Measurements from ENCODE around the gene SCRN1.
A peak's percentile ranks its signal among the peaks of the same experiment; 100 is the strongest.

Gene SCRN1

GRCh38 chr7:29989257-29989995, at the start of gene SCRN1:
Gene SCRN1 (minus strand): TSS chr7:29989801. CDS start chr7:29969067, 20,734 bp downstream.
- DNase-seq, result peak; percentile 51

GRCh38 chr7:30038196-30038980, 48.8 kb upstream of the SCRN1 start:
- no peak for DNase-seq

GRCh38 chr7:30036220-30036619, 46.6 kb upstream of the SCRN1 start:
- no peak for DNase-seq

GRCh38 chr7:30034501-30034900, 44.9 kb upstream of the SCRN1 start:
- DNase-seq, result no peak

GRCh38 chr7:30032310-30033125, 42.9 kb upstream of the SCRN1 start:
- DNase-seq, result peak; percentile 89

- peak; percentile 72 for DNase-seq
Measured at GRCh38 chr7:30029696-30030095, 40.1 kb upstream of the SCRN1 start.

- DNase-seq, result peak; percentile 70
Measured at GRCh38 chr7:30028749-30029635, 39.4 kb upstream of the SCRN1 start.

GRCh38 chr7:30028216-30028748, 38.7 kb upstream of the SCRN1 start, which contains the start of gene PLEKHA8:
Gene PLEKHA8 (plus strand): TSS chr7:30028412. CDS start chr7:30028763, 351 bp downstream.
- peak; percentile 95 for DNase-seq

- DNase-seq, result no peak
Measured at GRCh38 chr7:30027740-30028215, 38.2 kb upstream of the SCRN1 start.

- DNase-seq, result peak; percentile 65
Measured at GRCh38 chr7:30027065-30027456, 37.5 kb upstream of the SCRN1 start.

- DNase-seq, result peak; percentile 99
Measured at GRCh38 chr7:30026229-30027064, 36.8 kb upstream of the SCRN1 start, which contains the start of gene FKBP14. Gene FKBP14 (minus strand): TSS chr7:30026702. CDS start chr7:30026508, 194 bp downstream.

GRCh38 chr7:30023524-30023923, 33.9 kb upstream of the SCRN1 start:
- no peak for DNase-seq

- no peak for DNase-seq
Measured at GRCh38 chr7:30022991-30023390, 33.4 kb upstream of the SCRN1 start.

GRCh38 chr7:30020535-30020934, 30.9 kb upstream of the SCRN1 start:
- DNase-seq, result peak; percentile 21

GRCh38 chr7:30019960-30020359, 30.4 kb upstream of the SCRN1 start:
- no peak for DNase-seq

GRCh38 chr7:30019387-30019786, 29.8 kb upstream of the SCRN1 start:
- no peak for DNase-seq

- DNase-seq, result no peak
Measured at GRCh38 chr7:30018451-30018850, 28.9 kb upstream of the SCRN1 start.

- no peak for DNase-seq
Measured at GRCh38 chr7:30012757-30013156, 23.2 kb upstream of the SCRN1 start.

GRCh38 chr7:30010021-30010420, 20.4 kb upstream of the SCRN1 start:
- no peak for DNase-seq

- DNase-seq, result no peak
Measured at GRCh38 chr7:30005464-30005863, 15.9 kb upstream of the SCRN1 start.

GRCh38 chr7:30003098-30003497, 13.5 kb upstream of the SCRN1 start:
- DNase-seq, result no peak
